HG03571 (cell line): Measurements from ENCODE around the gene MEF2A.
A peak's percentile ranks its signal among the peaks of the same experiment; 100 is the strongest.

Experiments used
- ATAC-seq: cut with Tn5 transposase; IDR thresholded peaks from one replicate; pipeline ENCODE4 v1.9.1; 2021; ENCODE audit not compliant: unreplicated experiment

The MEF2A gene

DNA sequence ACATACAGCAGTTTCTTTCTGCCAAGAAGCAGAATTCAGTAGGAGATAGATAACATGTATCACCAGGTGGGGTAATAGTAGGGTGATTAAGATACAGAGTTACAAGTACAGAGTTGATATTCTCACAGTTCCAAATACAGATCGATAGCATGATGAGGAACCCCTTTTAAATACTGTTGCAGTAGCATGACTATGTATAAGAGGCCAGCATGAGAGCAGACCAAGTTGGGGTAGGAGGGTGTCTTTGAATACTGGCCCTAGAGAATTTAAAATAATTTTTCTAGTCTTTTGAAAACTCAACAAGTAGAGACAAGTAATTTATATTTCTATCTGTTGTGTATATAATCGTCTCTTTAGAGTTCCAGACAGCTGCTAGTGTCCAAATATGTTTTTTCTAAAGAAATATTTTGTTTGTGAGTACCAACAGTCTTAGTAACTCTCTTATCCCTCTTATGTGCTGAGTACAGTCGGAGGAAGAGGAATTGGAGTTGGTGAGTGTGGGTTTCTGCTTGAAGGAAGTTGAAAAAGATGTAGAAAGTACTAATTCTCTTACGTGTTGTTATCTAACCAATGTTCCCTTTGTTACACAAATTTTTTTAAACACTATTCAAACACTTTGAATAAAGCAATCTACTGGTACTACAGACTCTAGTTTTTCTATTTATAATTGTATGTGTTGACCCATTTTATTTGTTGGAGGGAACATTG, 137.3 kb downstream of the MEF2A start:
- ATAC-seq, result no peak

DNA sequence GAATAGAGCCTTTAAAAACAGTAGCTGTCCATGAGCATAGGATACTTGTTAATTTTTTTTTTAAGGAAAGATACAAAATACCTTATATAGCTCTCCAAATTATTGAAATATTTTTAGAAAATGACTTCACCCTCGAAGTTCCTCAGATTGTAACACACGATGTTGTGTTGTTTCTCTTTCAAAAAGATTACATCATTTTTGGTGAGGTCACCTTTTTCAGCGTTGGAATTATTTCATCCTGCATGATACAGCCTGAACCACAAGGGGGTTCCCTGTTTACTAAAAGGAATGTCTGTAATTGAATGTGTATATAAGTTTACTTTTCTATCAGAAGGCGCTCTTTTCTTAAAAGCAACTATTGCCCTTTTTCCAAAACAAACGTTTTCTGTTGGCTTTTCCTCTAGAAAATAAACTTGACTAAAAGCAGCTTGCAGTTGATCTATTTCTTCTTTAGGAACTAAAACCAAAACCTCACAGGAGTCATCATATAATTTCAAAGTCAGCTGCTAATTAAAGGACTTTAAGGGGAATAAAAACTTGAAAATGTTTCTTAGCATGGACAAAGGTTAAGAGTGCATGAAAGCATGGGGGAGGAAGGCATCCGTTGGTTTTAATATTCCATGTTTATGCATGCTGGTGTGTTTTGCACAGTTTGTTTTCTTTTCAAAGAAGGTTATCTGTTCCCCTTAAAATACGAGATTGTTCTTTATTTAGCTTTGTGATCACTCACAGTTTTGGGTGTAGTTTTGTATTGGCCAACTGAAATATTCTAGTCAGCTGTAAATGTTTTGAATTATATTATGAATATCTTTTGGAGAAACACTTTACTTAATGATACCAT, 138.0 kb downstream of the MEF2A start:
- peak; percentile 42 for ATAC-seq

DNA sequence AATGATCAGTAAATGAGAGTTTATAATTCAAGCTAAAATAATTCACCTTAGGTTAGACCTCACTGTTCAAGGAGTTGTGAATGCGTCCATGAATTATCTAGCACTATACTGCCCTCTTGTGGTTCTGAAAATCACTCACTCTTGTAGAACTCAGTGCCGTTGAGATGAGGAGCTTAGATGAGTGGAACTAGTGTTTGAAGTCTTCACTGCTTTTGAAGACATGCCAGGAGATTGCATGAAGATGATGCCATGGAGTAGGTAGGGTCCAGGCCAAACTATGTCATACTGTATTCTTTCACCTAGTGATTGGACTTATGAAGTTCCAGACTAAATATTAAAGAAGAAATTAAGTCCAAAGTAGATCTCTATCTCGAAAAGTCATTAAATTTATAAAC, 138.7 kb downstream of the MEF2A start:
- ATAC-seq, result peak; percentile 70

DNA sequence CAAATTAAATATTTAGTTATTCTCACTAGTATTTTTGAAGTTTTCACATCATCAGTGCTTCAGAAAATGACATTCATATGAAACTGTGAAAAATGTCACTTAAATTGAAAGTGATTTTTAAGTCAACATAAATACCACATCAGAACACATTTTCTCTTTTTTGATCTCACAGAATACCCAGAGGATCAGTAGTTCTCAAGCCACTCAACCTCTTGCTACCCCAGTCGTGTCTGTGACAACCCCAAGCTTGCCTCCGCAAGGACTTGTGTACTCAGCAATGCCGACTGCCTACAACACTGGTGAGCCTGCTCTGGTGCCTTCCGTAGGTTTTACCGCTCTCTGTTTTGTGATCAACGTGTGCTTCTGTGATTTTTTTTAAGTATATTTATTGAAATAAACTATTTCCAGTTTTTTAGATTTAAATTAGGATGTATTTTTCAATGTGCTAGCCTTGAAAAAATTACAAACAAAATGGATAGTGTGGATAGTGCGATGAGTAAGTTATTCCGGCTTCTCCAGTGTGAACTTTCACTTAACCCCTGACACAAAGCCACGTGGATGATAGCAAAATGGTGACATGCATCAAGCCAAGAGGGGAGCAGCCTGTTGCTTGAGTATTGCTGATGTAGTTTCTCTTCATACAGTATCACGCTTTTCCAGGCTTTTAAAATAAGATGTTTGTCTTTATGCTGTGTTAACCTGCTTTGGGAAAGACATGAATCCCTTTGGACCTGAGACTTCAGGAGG, 140.9 kb downstream of the MEF2A start:
- ATAC-seq, result no peak

DNA sequence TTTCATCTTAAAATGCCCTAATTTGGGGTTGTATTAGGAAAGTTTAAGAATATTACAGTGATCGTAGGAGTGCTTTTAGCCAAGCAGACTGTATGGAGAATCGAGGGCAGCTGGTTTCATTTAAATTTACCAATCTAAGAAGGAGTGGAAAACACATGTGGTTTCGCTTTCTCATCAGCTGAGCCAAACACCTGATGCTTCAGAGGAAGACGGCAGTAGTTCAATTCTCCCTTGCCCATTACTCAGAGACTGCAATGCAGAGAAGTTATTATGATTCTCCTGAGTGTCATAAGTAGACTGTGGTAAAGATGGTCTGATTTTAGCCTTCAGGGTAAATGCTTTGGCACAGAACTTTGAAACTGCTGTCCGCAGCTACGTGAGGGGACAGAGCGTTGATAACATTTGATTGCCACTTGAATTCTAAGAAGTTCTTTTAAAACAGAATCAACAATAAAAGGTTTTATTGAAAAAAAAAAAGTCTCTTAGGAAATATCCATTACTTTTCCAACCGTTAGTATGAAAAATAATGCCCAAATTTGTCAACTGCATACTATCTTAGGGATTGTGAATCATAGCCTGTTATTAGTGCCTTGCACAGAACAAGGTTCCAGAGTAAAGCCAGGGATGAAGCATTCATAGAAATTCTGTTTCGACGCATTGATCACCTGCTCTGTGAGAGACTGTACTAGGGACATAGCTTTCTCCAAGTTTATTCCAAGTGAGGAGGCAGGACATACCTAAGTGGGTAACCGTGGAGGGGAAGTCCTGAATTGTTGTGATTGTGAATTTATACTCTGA, 141.9 kb downstream of the MEF2A start:
- ATAC-seq, result no peak

DNA sequence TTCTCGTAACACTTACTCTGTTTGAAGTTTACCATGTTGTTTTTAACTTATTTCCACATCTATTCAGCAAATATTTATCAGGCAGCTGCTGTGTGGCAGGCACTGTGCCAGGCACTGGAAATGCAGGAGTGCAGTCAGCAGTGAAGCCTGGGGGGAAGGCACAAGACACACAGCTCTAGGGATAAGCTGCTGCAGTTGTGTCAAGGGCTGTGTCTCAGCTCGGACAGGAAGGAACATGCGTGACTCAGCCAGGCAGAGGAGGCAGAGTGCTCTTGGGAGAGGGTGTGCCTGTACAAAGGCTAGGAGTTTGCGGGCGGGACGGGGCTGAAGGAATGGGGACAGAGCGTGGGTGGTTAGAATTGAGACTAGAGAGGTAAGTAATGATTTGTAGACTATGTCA, 142.8 kb downstream of the MEF2A start:
- ATAC-seq, result no peak

DNA sequence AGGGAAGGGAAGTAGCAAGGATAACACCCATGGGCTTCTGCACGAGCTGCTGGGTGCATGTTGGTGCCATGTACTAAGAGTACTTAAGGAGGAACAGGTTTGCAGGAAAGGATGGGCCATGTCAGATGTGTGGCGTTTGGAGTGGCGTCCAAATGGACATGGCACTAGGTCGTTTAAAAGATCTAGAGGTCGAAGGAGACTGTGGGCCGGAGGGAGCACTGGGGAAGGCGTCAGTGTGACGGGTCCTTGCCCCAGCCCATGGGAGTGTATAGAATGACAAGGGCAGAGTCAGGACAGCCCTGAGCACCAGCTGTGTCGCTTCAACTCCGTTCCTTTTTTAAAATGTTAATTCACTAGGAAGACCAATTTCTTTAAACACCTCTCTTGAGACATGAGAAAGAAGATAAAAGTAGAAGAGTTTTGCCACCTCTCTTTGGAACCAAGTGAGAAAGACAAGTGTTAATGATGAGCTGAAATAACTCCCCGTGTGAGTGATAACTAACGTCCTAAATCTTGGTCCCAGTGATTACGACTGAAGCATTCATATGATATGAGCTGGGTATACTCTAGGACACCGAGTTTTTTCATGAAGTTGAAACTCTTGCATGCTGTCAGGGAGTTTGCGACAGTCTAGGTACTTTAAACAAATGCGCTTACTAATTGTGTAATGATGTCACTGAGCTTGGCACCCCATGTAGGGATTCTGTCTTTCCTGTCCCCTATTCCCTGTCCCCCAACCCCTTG, 143.6 kb downstream of the MEF2A start:
- ATAC-seq, result no peak

DNA sequence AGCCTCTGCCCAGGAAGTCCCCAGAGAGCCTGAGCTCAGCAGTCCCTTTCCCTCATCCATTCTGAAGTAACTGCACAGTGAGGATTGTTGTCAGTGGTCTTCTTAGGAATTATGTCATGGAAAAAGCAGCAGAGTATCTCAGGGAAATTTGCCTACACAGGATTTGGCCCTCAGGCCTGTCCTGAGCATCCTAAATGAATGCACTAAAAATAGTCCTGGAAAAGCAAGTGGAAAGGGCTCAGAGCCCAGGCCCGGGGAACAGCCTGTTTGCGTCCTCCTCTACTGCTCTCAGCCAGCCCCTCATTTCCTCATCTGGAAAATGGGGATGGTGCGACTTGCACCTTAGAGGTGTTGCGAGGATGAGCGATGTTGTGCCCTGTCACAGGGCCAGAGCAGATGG, 145.8 kb downstream of the MEF2A start:
- no peak for ATAC-seq

DNA sequence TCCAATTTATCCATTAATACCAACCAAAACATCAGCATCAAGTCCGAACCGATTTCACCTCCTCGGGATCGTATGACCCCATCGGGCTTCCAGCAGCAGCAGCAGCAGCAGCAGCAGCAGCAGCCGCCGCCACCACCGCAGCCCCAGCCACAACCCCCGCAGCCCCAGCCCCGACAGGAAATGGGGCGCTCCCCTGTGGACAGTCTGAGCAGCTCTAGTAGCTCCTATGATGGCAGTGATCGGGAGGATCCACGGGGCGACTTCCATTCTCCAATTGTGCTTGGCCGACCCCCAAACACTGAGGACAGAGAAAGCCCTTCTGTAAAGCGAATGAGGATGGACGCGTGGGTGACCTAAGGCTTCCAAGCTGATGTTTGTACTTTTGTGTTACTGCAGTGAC, 146.6 kb downstream of the MEF2A start:
- ATAC-seq, result no peak

DNA sequence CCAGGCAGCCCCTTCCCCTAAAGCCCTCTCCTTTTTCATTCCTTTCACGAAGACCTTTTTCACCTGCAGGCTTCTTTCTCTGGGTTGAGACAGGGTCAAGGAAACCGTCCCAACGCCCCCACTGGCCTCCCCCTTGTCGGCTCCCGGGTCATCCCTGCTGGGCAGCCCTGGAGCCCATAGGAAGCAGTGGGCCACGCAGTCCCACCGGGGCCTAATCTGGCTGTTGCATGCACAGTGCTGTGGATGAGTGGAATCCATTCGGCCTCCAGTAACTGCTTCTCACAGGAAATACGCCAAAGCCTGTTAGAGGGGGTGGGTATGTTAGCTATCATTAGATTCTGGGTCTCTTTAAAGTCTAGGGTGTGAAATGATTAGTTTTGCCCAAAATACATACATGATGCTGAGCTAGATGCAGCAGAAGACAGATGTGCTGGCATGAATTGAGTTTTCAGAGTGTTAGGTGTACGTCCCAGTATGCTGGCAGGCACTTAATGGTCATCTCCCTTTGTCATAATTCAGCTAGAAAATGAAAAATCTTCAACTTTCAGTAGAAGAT, 150.8 kb downstream of the MEF2A start:
- no peak for ATAC-seq

DNA sequence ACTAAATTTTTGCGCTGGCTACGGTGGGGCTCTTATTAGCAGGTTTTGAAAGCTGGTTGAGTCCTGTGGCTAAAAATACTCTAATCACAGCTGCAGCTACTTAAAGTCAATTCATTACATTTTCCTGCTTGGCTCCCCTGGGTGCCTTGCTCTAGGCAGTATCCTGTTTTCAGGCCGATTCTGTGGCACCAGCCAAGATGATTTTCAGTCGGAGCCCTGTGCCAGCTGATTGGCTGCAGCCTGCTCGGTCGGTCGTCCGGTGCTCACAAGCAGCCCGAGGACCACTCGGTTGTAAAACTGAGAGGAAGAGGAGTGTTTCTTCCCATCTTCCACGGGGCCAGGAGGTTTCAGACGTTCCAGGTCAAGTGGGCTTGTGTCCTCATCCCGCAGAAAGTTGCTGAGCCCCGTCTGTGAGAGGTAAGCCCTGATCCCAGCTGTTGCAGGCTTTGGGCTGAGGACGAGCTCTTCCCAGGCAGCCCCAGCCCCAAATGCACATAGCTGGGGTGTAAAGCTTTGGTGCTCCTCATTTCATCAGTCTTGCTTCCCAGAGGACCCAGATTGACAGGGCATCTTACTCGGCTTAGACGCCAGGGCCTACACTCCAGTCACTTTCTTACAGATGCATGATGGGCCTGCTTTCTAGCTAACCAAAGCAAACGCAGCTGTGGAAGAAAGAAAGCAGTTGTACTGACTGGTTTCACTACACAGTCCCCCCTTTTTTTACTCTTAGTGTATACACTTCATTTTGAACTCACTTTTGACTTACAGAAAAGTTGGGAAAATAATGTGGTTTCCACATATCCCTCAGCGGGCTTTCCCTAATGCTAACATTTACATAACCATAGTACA, 151.6 kb downstream of the MEF2A start:
- no peak for ATAC-seq

DNA sequence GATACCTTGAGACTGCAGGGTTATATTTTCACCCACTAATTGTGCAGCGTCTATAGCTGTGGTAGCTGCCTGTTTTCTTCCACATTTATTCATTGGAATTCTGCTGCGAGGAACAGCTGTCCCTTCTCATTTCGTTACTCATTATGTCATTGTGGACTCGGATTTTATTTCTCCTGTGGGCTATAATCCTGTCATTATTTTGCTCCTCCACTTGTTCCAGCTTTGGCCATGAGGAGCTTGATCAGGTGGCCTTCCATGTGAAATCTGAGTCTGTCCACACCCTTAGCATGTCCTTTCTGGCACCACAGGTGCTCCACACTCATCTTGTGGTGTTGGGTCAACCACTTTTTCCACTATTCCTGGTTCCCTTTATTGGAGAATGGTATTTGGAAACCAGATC, 152.6 kb downstream of the MEF2A start:
- ATAC-seq, result no peak

DNA sequence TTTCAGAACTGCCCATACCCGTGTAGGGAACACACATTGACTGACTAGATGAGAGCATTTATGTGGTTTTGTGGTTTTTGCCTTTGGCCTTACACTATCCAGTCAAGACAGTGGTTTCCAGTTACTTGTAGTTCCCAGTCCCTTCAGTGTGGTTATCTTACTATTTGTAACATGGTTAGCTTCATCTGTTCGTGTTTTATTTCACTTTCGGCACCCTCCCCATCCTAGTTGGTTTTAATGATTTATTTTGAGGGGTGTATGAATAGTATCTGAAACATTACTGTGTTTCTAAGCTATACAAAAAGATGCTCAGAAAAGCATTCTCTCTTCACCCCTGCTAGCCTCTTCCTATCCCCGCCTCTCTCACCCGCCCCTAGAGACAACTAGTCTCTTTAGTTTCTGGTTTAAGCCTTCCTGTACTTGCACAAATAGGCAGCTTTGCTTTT, 153.3 kb downstream of the MEF2A start:
- ATAC-seq, result peak; percentile 85

DNA sequence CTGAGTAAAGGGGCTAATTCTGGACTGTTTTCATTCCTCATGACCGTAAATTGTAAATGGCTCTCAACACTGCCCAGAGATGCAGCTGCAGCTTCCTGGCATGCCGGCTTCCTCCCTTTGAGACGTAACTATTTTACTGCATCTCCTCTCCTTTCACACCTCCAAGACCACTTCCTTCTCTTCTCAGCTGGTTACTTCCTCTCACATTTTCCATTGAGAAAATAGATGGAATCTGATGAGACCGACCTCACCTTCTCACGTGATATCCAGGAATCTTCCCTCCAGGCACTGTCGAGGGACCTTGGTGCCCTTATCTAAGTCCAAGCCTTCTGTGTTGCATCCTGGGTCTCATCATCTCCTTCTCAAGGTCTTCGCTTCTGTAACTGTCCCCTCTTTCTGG, 154.7 kb downstream of the MEF2A start:
- ATAC-seq, result no peak

DNA sequence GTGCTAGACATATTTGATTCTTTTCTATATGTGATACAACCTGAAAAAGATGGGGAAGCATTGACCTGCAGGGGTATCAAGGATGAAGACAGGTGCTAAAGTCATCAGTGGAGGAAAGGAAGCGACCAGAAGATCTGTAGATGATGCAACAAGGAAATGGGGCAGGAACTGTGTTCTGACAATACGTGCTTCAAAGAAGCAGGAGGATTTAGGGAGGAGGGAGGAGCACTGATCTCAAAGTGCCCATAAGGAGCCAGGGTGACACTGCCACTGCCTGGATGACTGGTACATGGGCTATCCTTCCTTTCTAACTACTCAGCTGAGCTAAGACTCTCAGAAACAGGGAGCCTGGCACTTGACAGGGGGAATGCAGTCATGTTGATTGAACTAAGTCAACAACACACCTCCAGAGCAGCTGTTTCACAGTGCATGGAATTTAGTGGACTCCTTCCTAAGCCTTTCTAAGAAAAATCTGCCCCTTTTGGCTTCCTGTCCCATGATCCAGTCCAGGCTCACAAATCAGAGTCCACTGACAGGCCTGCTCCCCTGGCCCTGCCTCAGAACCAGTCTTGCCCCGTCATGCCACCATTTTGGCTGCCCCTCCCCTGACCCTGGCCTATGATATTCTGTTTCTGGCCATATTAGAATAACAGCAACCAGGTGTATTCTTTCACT, 155.5 kb downstream of the MEF2A start:
- no peak for ATAC-seq

DNA sequence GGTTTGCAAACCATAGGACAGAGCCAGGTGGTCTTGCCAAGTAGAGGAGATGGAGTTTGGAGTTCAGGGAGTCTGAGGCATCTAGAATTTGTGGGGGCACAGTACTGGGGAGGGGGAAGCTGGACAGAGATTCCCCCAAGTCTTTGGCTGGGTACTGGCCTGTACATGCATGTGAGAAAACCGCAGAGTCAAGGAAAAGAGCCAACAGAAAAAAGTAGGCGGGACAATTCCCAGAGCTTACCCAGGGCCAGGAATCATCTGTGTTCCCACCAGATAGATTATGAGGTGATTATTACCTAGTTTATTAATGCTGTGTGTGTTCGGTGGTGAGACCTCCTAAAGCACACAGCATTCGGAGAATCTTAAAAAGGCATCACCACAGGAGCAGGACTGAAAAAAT, 156.1 kb downstream of the MEF2A start:
- ATAC-seq, result no peak

DNA sequence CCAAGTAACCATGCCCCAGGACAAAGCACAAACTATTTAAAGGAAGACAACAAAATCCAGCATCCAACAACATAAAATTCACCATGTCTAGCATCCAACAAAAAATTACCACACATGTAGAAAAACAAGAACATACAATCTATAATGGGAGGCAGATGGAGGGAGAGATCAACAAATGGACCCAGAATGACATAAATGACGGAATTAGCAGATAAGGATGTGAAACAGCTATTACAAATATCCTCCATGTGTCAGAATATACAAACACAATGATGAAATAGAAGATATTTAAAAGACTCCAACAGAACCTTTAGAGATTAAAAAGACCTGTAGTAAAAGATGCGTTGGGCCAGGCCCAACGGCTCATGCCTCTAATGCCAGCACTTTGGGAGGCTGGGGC, 156.6 kb downstream of the MEF2A start:
- no peak for ATAC-seq

DNA sequence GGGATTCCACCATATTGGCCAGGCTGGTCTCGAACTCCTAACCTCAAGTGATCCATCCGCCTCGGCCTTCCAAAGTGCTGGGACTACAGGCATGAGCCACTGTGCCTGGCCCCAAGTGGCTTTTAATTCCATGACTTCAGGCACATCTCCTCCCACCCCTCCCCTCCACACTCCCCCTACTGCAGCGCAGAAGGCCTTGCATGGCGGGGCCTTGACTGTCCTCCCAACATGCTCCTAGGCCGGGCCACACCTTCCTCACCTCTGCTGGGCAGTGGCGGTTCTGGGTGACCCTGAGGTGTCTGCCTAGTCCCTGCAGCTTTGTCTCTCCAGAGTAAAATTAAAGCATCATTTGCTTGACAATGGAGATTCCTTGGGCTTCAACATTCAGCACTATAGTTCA, 160.5 kb downstream of the MEF2A start:
- ATAC-seq, result no peak

DNA sequence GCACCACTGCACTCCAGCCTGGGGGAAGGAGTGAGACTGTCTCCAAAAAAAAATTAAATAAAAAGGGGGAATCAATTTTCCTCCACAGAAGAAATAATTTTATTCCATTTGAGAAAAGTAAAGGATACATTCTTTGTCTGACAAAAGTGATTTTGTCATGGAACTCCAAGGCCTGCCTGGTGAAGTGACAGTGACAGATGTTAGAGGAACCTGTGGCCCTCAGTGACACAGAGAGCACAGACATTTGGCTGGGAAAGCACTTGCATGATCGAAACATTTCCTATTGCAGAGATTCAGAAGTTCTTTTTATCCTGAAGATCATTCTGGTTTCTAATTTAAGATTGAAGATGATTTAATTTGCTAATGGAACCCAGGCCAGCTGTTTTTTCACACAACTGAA, 161.5 kb downstream of the MEF2A start:
- ATAC-seq, result no peak
